MM.1S (cell line): ENCODE measurements around the gene BPI.

Source experiments
- DNase-seq: peaks from one replicate; pipeline ENCODE4 v3.0.0-alpha.2; 2015
- H2AFZ ChIP-seq: fragments of 300-600 bp; sonication (generic); 2 replicates; pipeline ENCODE4 v1.6.0; 2016; ENCODE audit warnings: antibody characterized with exemption, low read length
- H3F3A ChIP-seq: fragments of 300-600 bp; sonication (generic); 2 replicates; pipeline ENCODE4 v1.6.1; 2016; ENCODE audit warnings: mild to moderate bottlenecking, antibody characterized with exemption, low read length, moderate library complexity, mixed read lengths; ENCODE audit not compliant: insufficient read depth
- H3K27ac ChIP-seq: fragments of 300-600 bp; sonication (generic); 2 replicates; pipeline ENCODE4 v1.5.1; 2016; ENCODE audit warnings: mild to moderate bottlenecking, low read length
- H3K27me3 ChIP-seq: fragments of 300-600 bp; sonication (generic); replicated peaks from 2 replicates; pipeline ENCODE4 v1.6.0; 2016; ENCODE audit warnings: low read length; ENCODE audit not compliant: insufficient read depth
- H3K36me3 ChIP-seq: fragments of 300-600 bp; sonication (generic); replicated peaks from 2 replicates; pipeline ENCODE4 v1.6.1; 2016; ENCODE audit warnings: mild to moderate bottlenecking, low read length, mixed read lengths; ENCODE audit not compliant: insufficient read depth
- H3K4me1 ChIP-seq: fragments of 300-600 bp; sonication (generic); 2 replicates; pipeline ENCODE4 v1.6.1; 2016; ENCODE audit warnings: low read length, mixed read lengths
- H3K4me2 ChIP-seq: fragments of 300-600 bp; sonication (generic); 2 replicates; pipeline ENCODE4 v1.6.0; 2016; ENCODE audit warnings: low read depth, low read length
- H3K4me3 ChIP-seq: fragments of 300-600 bp; sonication (generic); 2 replicates; pipeline ENCODE4 v1.5.1; 2016; ENCODE audit warnings: low read length, mixed read lengths
- H3K79me2 ChIP-seq: fragments of 300-600 bp; sonication (generic); 2 replicates; pipeline ENCODE4 v1.6.1; 2016; ENCODE audit warnings: mixed run types, low read length, mixed read lengths
- H3K9ac ChIP-seq: fragments of 300-600 bp; sonication (generic); 2 replicates; pipeline ENCODE4 v1.6.1; 2016; ENCODE audit warnings: low read length, mixed read lengths
- H3K9me2 ChIP-seq: fragments of 300-600 bp; sonication (generic); replicated peaks from 2 replicates; pipeline ENCODE4 v1.6.1; 2016; ENCODE audit warnings: mild to moderate bottlenecking, low read length, mixed read lengths; ENCODE audit not compliant: insufficient read depth
- H3K9me3 ChIP-seq: fragments of 300-600 bp; sonication (generic); replicated peaks from 2 replicates; pipeline ENCODE4 v1.6.1; 2016; ENCODE audit warnings: mild to moderate bottlenecking, low read length, mixed read lengths; ENCODE audit not compliant: insufficient read depth
- H4K20me1 ChIP-seq: fragments of 300-600 bp; sonication (generic); 2 replicates; pipeline ENCODE4 v1.6.1; 2016; ENCODE audit warnings: mild to moderate bottlenecking, low read length, moderate library complexity, mixed read lengths; ENCODE audit not compliant: insufficient read depth
- EZH2 ChIP-seq: fragments of 300-600 bp; sonication (generic); optimal IDR thresholded peaks from 2 replicates; pipeline ENCODE3; 2017; ENCODE audit warnings: low read depth, mild to moderate bottlenecking, antibody characterized with exemption, low read length, mixed read lengths
- EZH2phosphoT487 ChIP-seq: fragments of 300-600 bp; sonication (generic); IDR thresholded peaks from 2 replicates; pipeline ENCODE4 v1.6.1; 2018; ENCODE audit warnings: antibody characterized with exemption, low read length
- TF ChIP-seq, protein P1 (sequence below): fragments of 300-600 bp; sonication (generic); IDR thresholded peaks from 2 replicates; pipeline ENCODE4 v1.5.1; 2016; ENCODE audit warnings: antibody characterized with exemption, low read length, mixed read lengths

BPI gene

GRCh38 chr20:38325905-38326304, 21.9 kb downstream of the BPI start:
- Histone ChIP-seq H2AFZ (no peak overlapping the region), H3K9me2 (no peaks in the 10 kb centered on the region), H3K4me2 (no peak overlapping the region), H3K9me3 (no peaks in the 10 kb centered on the region), H3K27ac (peak overlapping the region; percentile 79), H3K4me3 (no peak overlapping the region), H3K4me1 (peaks cover 26% of the 10 kb centered on the region), H3K9ac (no peak overlapping the region), H3K27me3 (no peaks in the 10 kb centered on the region), H4K20me1 (no peaks in the 10 kb centered on the region), H3K79me2 (no peaks in the 10 kb centered on the region), H3K36me3 (no peaks in the 10 kb centered on the region), H3F3A (peaks cover 17% of the 10 kb centered on the region)
- TF ChIP-seq, protein P1, sequence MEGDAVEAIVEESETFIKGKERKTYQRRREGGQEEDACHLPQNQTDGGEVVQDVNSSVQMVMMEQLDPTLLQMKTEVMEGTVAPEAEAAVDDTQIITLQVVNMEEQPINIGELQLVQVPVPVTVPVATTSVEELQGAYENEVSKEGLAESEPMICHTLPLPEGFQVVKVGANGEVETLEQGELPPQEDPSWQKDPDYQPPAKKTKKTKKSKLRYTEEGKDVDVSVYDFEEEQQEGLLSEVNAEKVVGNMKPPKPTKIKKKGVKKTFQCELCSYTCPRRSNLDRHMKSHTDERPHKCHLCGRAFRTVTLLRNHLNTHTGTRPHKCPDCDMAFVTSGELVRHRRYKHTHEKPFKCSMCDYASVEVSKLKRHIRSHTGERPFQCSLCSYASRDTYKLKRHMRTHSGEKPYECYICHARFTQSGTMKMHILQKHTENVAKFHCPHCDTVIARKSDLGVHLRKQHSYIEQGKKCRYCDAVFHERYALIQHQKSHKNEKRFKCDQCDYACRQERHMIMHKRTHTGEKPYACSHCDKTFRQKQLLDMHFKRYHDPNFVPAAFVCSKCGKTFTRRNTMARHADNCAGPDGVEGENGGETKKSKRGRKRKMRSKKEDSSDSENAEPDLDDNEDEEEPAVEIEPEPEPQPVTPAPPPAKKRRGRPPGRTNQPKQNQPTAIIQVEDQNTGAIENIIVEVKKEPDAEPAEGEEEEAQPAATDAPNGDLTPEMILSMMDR: no peak
- peak; percentile 21 for DNase-seq

DNA sequence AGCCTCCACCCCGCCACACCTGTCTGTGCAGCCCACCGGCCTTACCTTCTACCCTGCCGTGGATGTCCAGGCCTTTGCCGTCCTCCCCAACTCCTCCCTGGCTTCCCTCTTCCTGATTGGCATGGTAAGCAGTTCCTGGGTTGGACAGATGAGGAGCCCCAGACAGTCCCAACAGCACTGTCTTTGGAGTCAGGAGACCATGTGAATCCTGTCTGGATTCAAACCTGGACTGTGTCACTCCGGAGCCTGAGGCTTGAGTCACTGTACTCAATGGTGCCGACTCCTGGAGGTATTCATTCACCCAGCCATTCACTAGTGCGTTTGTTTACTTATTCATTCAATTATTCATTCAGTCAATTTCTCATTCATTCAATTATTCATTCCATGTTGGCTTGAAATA, 22.4 kb downstream of the BPI start:
- Histone ChIP-seq H3K9me2 (no peaks in the 10 kb centered on the region), H3F3A (peaks cover 17% of the 10 kb centered on the region), H3K36me3 (no peaks in the 10 kb centered on the region), H3K4me1 (peaks cover 26% of the 10 kb centered on the region), H3K4me3 (no peak overlapping the region), H3K27ac (peak overlapping the region; percentile 79; the same call in 1 of the 2 replicates), H3K9me3 (no peaks in the 10 kb centered on the region), H2AFZ (no peak overlapping the region), H4K20me1 (no peaks in the 10 kb centered on the region), H3K27me3 (no peaks in the 10 kb centered on the region), H3K9ac (no peak overlapping the region), H3K4me2 (no peak overlapping the region), H3K79me2 (no peaks in the 10 kb centered on the region)
- TF ChIP-seq, protein P1: no peak
- TF ChIP-seq EZH2phosphoT487 (no peak), EZH2 (no peak)
- no peak for DNase-seq

DNA sequence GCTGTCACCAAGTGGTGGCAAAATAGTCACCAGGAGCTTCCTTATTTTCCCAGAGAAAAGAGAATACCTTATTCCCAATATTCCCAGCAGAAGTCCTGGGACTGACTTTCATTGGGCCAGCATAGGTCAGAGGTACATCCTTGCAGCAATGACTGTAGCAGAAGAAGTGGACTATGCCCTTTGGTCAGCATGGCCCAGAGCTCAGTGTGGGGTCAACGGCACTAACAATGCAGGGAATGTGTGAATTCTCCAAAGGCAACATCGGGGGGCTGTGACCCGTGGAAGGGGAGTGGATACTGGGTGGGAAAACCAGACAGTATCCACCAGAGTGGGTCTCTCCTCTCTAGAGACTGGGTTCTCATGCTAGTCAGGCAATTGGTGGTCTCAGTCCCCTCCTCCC, 26.7 kb downstream of the BPI start:
- peaks cover 8% of the 10 kb centered on the region for H3F3A ChIP-seq
- H4K20me1 ChIP-seq: no peaks in the 10 kb centered on the region
- no peaks in the 10 kb centered on the region for H3K36me3 ChIP-seq
- no peaks in the 10 kb centered on the region for H3K9me3 ChIP-seq
- H3K4me2 ChIP-seq: no peak overlapping the region
- H3K27ac ChIP-seq: no peak overlapping the region
- no peaks in the 10 kb centered on the region for H3K79me2 ChIP-seq
- H2AFZ ChIP-seq: no peak overlapping the region
- no peak overlapping the region for H3K9ac ChIP-seq
- H3K27me3 ChIP-seq: no peaks in the 10 kb centered on the region
- no peak overlapping the region for H3K4me3 ChIP-seq
- no peaks in the 10 kb centered on the region for H3K9me2 ChIP-seq
- peaks cover 9% of the 10 kb centered on the region; the same call in 1 of the 2 replicates for H3K4me1 ChIP-seq
- DNase-seq: no peak
- TF ChIP-seq EZH2: no peak

GRCh38 chr20:38331245-38331644, 27.3 kb downstream of the BPI start:
- H3K27ac ChIP-seq: no peak overlapping the region
- no peak overlapping the region for H3K9ac ChIP-seq
- H3K79me2 ChIP-seq: no peaks in the 10 kb centered on the region
- no peaks in the 10 kb centered on the region for H4K20me1 ChIP-seq
- no peak for DNase-seq
- H3F3A ChIP-seq: peaks cover 2% of the 10 kb centered on the region; the same call in 1 of the 2 replicates
- no peaks in the 10 kb centered on the region for H3K9me2 ChIP-seq
- no peaks in the 10 kb centered on the region for H3K9me3 ChIP-seq
- H3K36me3 ChIP-seq: no peaks in the 10 kb centered on the region
- 0 out of 2 replicates have a peak, but pooled peaks cover 3% of the 10 kb centered on the region for H3K4me1 ChIP-seq
- H3K4me3 ChIP-seq: no peak overlapping the region
- no peak overlapping the region for H3K4me2 ChIP-seq
- H3K27me3 ChIP-seq: no peaks in the 10 kb centered on the region
- H2AFZ ChIP-seq: no peak overlapping the region
- TF ChIP-seq EZH2 (no peak), EZH2phosphoT487 (no peak)
- TF ChIP-seq, protein P1: no peak
